T-helper 1 cell treated with Interleukin-12 subunit alpha and Interleukin-12 subunit beta and Interleukin-4 antibody, amounts not matched to agents 30 μg/mL and 1 μg/mL, for 36 hours (primary cell): ENCODE data around the gene RPS6KB2.

Experiments
- H3K27ac Mint-ChIP-seq: one replicate; pipeline ENCODE4 v1.8.0; 2021; ENCODE audit warnings: mild to moderate bottlenecking, mixed read lengths
- H3K27me3 Mint-ChIP-seq: one replicate; pipeline ENCODE4 v1.8.0; 2021; ENCODE audit warnings: low read depth, mixed read lengths
- H3K36me3 Mint-ChIP-seq: one replicate; pipeline ENCODE4 v1.8.0; 2021; ENCODE audit warnings: low read depth, mixed read lengths
- H3K4me1 Mint-ChIP-seq: one replicate; pipeline ENCODE4 v1.8.0; 2021; ENCODE audit warnings: low read depth, mixed read lengths
- H3K4me3 Mint-ChIP-seq: one replicate; pipeline ENCODE4 v1.8.0; 2021; ENCODE audit warnings: mild to moderate bottlenecking, moderate library complexity, mixed read lengths
- H3K9me3 Mint-ChIP-seq: one replicate; pipeline ENCODE4 v1.8.0; 2021; ENCODE audit warnings: mixed read lengths

Gene RPS6KB2

DNA sequence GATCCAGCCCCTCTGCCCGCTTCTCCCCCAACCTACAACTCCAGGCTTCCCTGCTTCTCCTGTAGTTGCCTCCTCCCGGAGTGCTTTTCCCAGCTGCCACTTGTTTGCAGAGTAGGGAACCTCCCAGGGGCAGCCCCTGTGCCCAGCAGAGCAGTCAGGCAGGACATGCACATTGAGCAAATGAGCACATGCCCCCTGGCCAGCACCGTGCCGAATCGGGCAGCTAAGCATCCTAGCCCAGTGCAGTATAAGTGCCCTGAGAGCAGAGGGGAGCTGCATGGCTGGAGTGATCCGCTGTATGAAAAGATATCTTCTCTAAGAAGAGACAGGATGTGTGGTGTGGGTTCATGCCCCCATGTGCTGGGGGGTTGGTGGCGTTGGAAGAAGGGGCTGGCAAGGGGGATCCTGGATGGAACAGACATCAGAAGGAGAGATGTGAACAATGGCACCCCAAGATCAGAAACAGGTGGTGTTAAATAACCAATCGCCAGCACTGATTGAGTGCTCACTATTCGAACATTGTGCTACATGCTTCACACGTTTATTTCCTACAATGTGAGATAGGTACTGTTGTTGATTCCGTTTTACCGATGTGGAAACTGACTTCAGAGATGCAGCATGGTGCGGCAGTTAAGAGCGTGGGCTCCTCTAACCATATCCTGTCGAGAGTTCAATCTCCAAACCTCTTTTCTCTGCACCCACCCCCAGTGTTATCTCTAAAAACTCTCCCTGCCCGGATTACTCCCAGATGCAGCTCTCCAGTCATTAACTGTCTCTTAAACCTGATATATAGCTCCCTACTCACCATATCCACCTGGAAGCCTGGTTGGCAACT is 55.8 kb downstream of the RPS6KB2 start:
- peak overlapping the region; percentile 96 for H3K27ac Mint-ChIP-seq
- peaks cover 23% of the 10 kb centered on the region for H3K36me3 Mint-ChIP-seq
- H3K4me3 Mint-ChIP-seq, result peak overlapping the region; percentile 93
- H3K4me1 Mint-ChIP-seq, result peaks cover 49% of the 10 kb centered on the region
- H3K27me3 Mint-ChIP-seq, result no peaks in the 10 kb centered on the region
- H3K9me3 Mint-ChIP-seq, result no peaks in the 10 kb centered on the region

- no peaks in the 10 kb centered on the region for H3K27me3 Mint-ChIP-seq
- peak overlapping the region; percentile 96 for H3K27ac Mint-ChIP-seq
- no peaks in the 10 kb centered on the region for H3K9me3 Mint-ChIP-seq
- H3K4me3 Mint-ChIP-seq, result peak overlapping the region; percentile 93
- H3K4me1 Mint-ChIP-seq, result peaks cover 53% of the 10 kb centered on the region
- peaks cover 27% of the 10 kb centered on the region for H3K36me3 Mint-ChIP-seq
These were observed 56.6 kb downstream of the RPS6KB2 start for GRCh38 chr11:67484847-67485311.
